HG03280 (cell line): ENCODE data around the gene TPD52L2.

Source experiments
- ATAC-seq: cut with Tn5 transposase; IDR thresholded peaks from one replicate; pipeline ENCODE4 v1.9.1; 2021; ENCODE audit warnings: mild to moderate bottlenecking, moderate library complexity; ENCODE audit not compliant: unreplicated experiment

TPD52L2 gene

GRCh38 chr20:63864978-63865640 is at the start of gene TPD52L2:
Gene TPD52L2, plus strand, starts transcription at chr20:63865270. Its CDS starts 96 bp downstream, at chr20:63865366.
- peak; percentile 77 for ATAC-seq

- ATAC-seq: no peak
These were observed 49.3 kb upstream of the TPD52L2 start for GRCh38 chr20:63815615-63816253.

- no peak for ATAC-seq
These were observed 45.7 kb upstream of the TPD52L2 start for GRCh38 chr20:63819224-63819921.

GRCh38 chr20:63821811-63822210 is 43.3 kb upstream of the TPD52L2 start:
- no peak for ATAC-seq

- ATAC-seq: no peak
These were observed 42.8 kb upstream of the TPD52L2 start for GRCh38 chr20:63822276-63822696.

GRCh38 chr20:63823691-63824311 is 41.3 kb upstream of the TPD52L2 start:
- no peak for ATAC-seq

- ATAC-seq: no peak
These were observed 39.5 kb upstream of the TPD52L2 start for GRCh38 chr20:63825331-63826118.

GRCh38 chr20:63826753-63827152 is 38.3 kb upstream of the TPD52L2 start:
- ATAC-seq: no peak

GRCh38 chr20:63828124-63828523 is 36.9 kb upstream of the TPD52L2 start:
- ATAC-seq: no peak

- ATAC-seq: no peak
These were observed 36.5 kb upstream of the TPD52L2 start for GRCh38 chr20:63828545-63828944.

- no peak for ATAC-seq
These were observed 36.1 kb upstream of the TPD52L2 start for GRCh38 chr20:63828951-63829350.

- no peak for ATAC-seq
These were observed 35.5 kb upstream of the TPD52L2 start for GRCh38 chr20:63829603-63829944.

GRCh38 chr20:63829945-63830835 is 34.9 kb upstream of the TPD52L2 start:
- peak; percentile 24 for ATAC-seq

GRCh38 chr20:63830841-63831588 is 34.1 kb upstream of the TPD52L2 start, which contains the start of gene ZBTB46:
Gene ZBTB46, minus strand, starts transcription at chr20:63831264. Its CDS starts 40,507 bp downstream, at chr20:63790757.
- ATAC-seq: peak; percentile 71

- peak; percentile 10 for ATAC-seq
These were observed 33.5 kb upstream of the TPD52L2 start for GRCh38 chr20:63831646-63831992.

- no peak for ATAC-seq
These were observed 32.9 kb upstream of the TPD52L2 start for GRCh38 chr20:63831993-63832686.

- ATAC-seq: no peak
These were observed 31.1 kb upstream of the TPD52L2 start for GRCh38 chr20:63833776-63834490.

GRCh38 chr20:63834491-63834880 is 30.6 kb upstream of the TPD52L2 start:
- ATAC-seq: no peak
